ENCODE data around the gene CIRBP. TPM values are rescaled to one million over a fixed set of nuclear protein-coding genes. Genes with fewer than 3 reads are reported as not detected.

CIRBP gene
- total and polyA plus RNA-seq, 12 donors, result 180 to 356 (median 280) TPM

- no peak for TF ChIP-seq CTCF (IDR thresholded peaks at IDR 0.05)
- ATAC-seq, result no peak
- Histone ChIP-seq H3K36me3 (peaks cover 0 to 6% (median 0%) of the 10 kb centered on the region in 9 donors), H3K9me3 (no peaks in the 10 kb centered on the region), H3K27ac (no peak overlapping the region), H3K27me3 (peaks cover 0 to 24% (median 0%) of the 10 kb centered on the region in 7 donors), H3K4me1 (peaks cover 10 to 40% (median 26%) of the 10 kb centered on the region in 9 donors), H3K4me3 (no peak overlapping the region)
- WGBS, 2 donors, result 94 to 96% methylated on average over 44 to 45 of the region's 45 CpGs
- no peak for DNase-seq
- intact Hi-C loops (cut with DNase I), result loop anchor here in 1 of 10 donors (10.0 kb wide), 1 partner anchor 310 kb away; the partner anchor contains the start of gene ARID3A
Measured at GRCh38 chr19:1234051-1234954, 34.8 kb upstream of the CIRBP start.

- DNase-seq, result no peak
- H3K9me3 ChIP-seq, result no peaks in the 10 kb centered on the region
- peaks cover 0 to 6% (median 0%) of the 10 kb centered on the region in 9 donors for H3K36me3 ChIP-seq
- H3K4me3 ChIP-seq, result no peak overlapping the region
- WGBS, 2 donors, result 94 to 96% methylated on average over 40 to 43 of the region's 43 CpGs
- H3K4me1 ChIP-seq, result peaks cover 14 to 47% (median 31%) of the 10 kb centered on the region in 9 donors
- no peak overlapping the region for H3K27ac ChIP-seq
- intact Hi-C loops (cut with DNase I), result loop anchor here in 1 of 10 donors (10.0 kb wide), 1 partner anchor 310 kb away; the partner anchor contains the start of gene ARID3A
- peaks cover 0 to 24% (median 0%) of the 10 kb centered on the region in 7 donors for H3K27me3 ChIP-seq
- TF ChIP-seq CTCF (IDR thresholded peaks at IDR 0.05), result no peak
- ATAC-seq, result no peak
Measured at GRCh38 chr19:1234955-1235380, 34.2 kb upstream of the CIRBP start.

GRCh38 chr19:1235625-1236538 lies 33.2 kb upstream of the CIRBP start:
- no peak overlapping the region for H3K4me3 ChIP-seq
- WGBS, 2 donors, result 86 to 88% methylated on average over 39 of the region's 39 CpGs
- H3K27ac ChIP-seq, result no peak overlapping the region
- intact Hi-C loops (cut with DNase I), result loop anchor here in 1 of 10 donors (10.0 kb wide), 1 partner anchor 311 kb away; the partner anchor contains the start of gene ARID3A
- ATAC-seq, result no peak
- no peak for TF ChIP-seq CTCF (IDR thresholded peaks at IDR 0.05)
- H3K4me1 ChIP-seq, result peaks cover 19 to 54% (median 38%) of the 10 kb centered on the region in 9 donors
- no peaks in the 10 kb centered on the region for H3K9me3 ChIP-seq
- DNase-seq, result no peak
- H3K27me3 ChIP-seq, result peaks cover 0 to 24% (median 0%) of the 10 kb centered on the region in 7 donors
- peaks cover 0 to 6% (median 0%) of the 10 kb centered on the region in 9 donors for H3K36me3 ChIP-seq
